GM12864 (cell line): Measurements from ENCODE around the gene CDC25B.

Experiments
- DNase-seq: peaks from one replicate; pipeline ENCODE4 v3.0.0-alpha.2; 2011; ENCODE audit warnings: low read depth
- H3K4me3 ChIP-seq: 2 replicates; pipeline ENCODE4 v1.5.1; 2011; ENCODE audit warnings: mild to moderate bottlenecking, low read depth, low read length, control low read depth
- CTCF ChIP-seq: IDR thresholded peaks from 2 replicates; pipeline ENCODE4 v1.5.1; 2011; ENCODE audit warnings: low read depth, mild to moderate bottlenecking, moderate library complexity, low read length, control low read depth, inconsistent platforms; ENCODE audit errors: missing control alignments

CDC25B gene

GRCh38 chr20:3812975-3813847 lies 17.1 kb downstream of the CDC25B start:
- DNase-seq: no peak
- TF ChIP-seq CTCF: no peak
- H3K4me3 ChIP-seq: no peak overlapping the region

- no peak for DNase-seq
- no peak for TF ChIP-seq CTCF
- H3K4me3 ChIP-seq: no peak overlapping the region
Measured at GRCh38 chr20:3813848-3814581, 17.9 kb downstream of the CDC25B start.

- no peak for TF ChIP-seq CTCF
Measured at GRCh38 chr20:3814928-3815495, 18.9 kb downstream of the CDC25B start.

GRCh38 chr20:3815703-3816315 lies 19.7 kb downstream of the CDC25B start:
- TF ChIP-seq CTCF: no peak
- no peak for DNase-seq
- H3K4me3 ChIP-seq: no peak overlapping the region

More at GRCh38 chr20:3814928-3815495, 18.9 kb downstream of the CDC25B start:
- DNase-seq: no peak
- no peak overlapping the region for H3K4me3 ChIP-seq

- H3K4me3 ChIP-seq: no peak overlapping the region
- TF ChIP-seq CTCF: peak; percentile 66
- DNase-seq: no peak
Measured at GRCh38 chr20:3818155-3819151, 22.3 kb downstream of the CDC25B start.
